ENCODE data around the gene CBFA2T2.
A peak's percentile ranks its signal among the peaks of the same experiment; 100 is the strongest.

CBFA2T2 gene

DNA sequence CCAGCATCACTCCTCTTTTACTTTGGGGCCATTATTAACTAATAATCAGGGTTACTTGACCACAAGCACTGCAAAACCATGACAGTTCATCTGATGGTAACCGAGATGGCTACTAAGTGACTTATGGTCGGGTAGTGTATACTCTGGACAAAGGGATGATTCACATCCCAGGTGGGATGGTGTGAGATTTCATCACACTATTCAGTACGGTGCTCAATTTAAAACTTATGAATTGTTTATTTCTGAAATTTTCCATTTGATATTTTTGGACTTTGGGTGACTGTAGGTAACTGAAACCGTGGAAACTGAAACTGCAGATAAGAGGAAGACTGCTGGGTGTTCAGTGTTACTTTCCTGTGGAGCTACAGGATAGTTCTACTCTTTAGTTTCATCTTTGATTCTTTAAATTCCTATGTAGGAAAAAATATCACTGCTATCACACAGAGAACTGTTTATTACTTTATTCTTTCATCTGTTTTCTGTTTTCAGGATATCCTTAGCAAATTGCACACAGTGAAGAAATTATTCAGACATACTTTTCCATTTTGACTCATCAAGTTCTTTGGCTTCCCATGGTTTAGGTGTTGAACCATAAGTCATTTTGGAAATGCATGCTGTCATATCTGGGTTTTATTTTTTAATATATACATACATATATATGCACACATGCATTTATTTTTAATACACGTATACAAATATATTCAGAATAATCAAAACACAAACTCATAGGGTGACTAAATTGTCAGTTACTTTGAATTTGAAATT is 113.1 kb downstream of the CBFA2T2 start:
- Histone ChIP-seq H3K27ac (ENCODE audit: insufficient read depth in 1 of 2, low read depth in 1 of 2, low read length in 2 of 2, poor library complexity in 1 of 2, severe bottlenecking in 2 of 2) (no peak overlapping the region), H3K36me3 (ENCODE audit: control insufficient read depth in 4 of 4, insufficient read depth in 4 of 4, low read length in 3 of 4) (peaks cover 0 to 9% (median 3%) of the 10 kb centered on the region in 4 experiments), H3K9me3 (ENCODE audit: control extremely low read depth in 1 of 5, control insufficient read depth in 4 of 5, insufficient read depth in 2 of 5, low read depth in 1 of 5, low read length in 4 of 5) (no peaks in the 10 kb centered on the region), H3K4me1 (ENCODE audit: control extremely low read depth in 1 of 4, control insufficient read depth in 4 of 4, insufficient read depth in 4 of 4, low read length in 3 of 4) (no peaks in the 10 kb centered on the region), H3K27me3 (replicated peaks in 2 of 5; ENCODE audit: control insufficient read depth in 4 of 5, insufficient read depth in 5 of 5, low read length in 4 of 5) (no peaks in the 10 kb centered on the region), H3K4me3 (ENCODE audit: control insufficient read depth in 1 of 7, extremely low read depth in 1 of 7, insufficient read depth in 4 of 7, low read depth in 2 of 7, low read length in 6 of 7) (no peak overlapping the region)
- ChIA-PET POLR2A (no interaction called here), CTCF (no interaction called here)
- WGBS (ENCODE audit: insufficient coverage) = 94% methylated on average over 3 of the region's 5 CpGs
- DNase-seq = no peak

DNA sequence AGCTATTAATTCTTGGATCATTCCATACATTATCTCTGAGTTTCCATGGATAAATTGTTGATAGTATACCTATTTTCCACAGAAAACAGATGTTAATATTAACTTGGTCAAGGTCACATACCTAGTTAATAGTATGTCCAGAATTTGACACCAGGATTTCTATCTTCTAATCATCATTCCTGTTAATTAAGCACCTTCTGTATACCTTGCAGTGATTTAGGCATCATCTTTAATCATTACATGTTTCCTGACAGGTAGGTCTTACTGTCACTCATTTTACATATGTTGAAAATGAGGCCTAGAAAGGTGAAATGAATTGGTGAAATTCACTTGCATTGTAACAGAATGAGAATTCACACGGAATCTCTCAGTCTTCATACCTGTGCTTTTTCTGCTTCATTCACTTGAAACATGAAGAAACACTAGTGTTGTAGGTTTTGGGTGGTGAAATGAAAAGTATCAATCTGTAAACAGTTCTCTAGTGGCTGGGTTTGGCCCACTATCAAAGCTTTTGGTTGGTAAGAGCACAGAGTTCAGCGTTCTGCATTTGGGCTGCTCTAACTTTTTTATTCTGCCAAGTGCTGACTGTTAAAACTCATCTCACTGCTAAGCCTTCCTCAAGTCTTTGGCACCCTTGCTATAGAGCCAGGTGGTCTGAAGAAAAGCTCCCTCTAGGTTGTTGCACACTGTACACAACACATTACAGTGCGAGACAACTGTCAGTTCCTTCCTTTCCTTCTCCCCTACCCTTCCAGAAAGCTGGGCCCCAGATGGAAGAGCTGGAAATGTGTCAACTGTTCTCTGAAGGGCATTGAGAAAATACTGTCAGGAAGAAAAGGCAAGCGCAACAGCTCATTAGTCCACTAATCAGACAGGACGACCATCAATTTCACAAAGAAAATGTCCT is 114.4 kb downstream of the CBFA2T2 start:
- WGBS (ENCODE audit: insufficient coverage) = 98% methylated on average over 5 of the region's 5 CpGs
- H3K27ac ChIP-seq (ENCODE audit: insufficient read depth in 1 of 2, low read depth in 1 of 2, low read length in 2 of 2, poor library complexity in 1 of 2, severe bottlenecking in 2 of 2) = no peak overlapping the region
- H3K36me3 ChIP-seq (ENCODE audit: control insufficient read depth in 4 of 4, insufficient read depth in 4 of 4, low read length in 3 of 4) = peaks cover 3 to 12% (median 5%) of the 10 kb centered on the region in 4 experiments
- H3K4me1 ChIP-seq (ENCODE audit: control extremely low read depth in 1 of 4, control insufficient read depth in 4 of 4, insufficient read depth in 4 of 4, low read length in 3 of 4) = no peaks in the 10 kb centered on the region
- no peak overlapping the region for H3K4me3 ChIP-seq (ENCODE audit: control insufficient read depth in 1 of 7, extremely low read depth in 1 of 7, insufficient read depth in 4 of 7, low read depth in 2 of 7, low read length in 6 of 7)
- no peak for DNase-seq
- no peaks in the 10 kb centered on the region for H3K27me3 ChIP-seq (replicated peaks in 2 of 5; ENCODE audit: control insufficient read depth in 4 of 5, insufficient read depth in 5 of 5, low read length in 4 of 5)
- ChIA-PET POLR2A (no interaction called here), CTCF (interaction anchor here (0.8 to 1.6 kb wide), 2 partner anchors 13 to 23 kb away, joined by 3 to 8 read pairs; no protein-coding TSS in a partner anchor)
- H3K9me3 ChIP-seq (ENCODE audit: control extremely low read depth in 1 of 5, control insufficient read depth in 4 of 5, insufficient read depth in 2 of 5, low read depth in 1 of 5, low read length in 4 of 5) = no peaks in the 10 kb centered on the region

- no peaks in the 10 kb centered on the region for H3K27me3 ChIP-seq (replicated peaks in 2 of 5; ENCODE audit: control insufficient read depth in 4 of 5, insufficient read depth in 5 of 5, low read length in 4 of 5)
- WGBS (ENCODE audit: insufficient coverage) = 100% methylated on average over 1 of the region's 1 CpG
- CTCF ChIA-PET = interaction anchor here (0.8 to 1.6 kb wide), 2 partner anchors 12 to 22 kb away, joined by 3 to 8 read pairs; no protein-coding TSS in a partner anchor
- POLR2A ChIA-PET = no interaction called here
- H3K27ac ChIP-seq (ENCODE audit: insufficient read depth in 1 of 2, low read depth in 1 of 2, low read length in 2 of 2, poor library complexity in 1 of 2, severe bottlenecking in 2 of 2) = no peak overlapping the region
- H3K4me3 ChIP-seq (ENCODE audit: control insufficient read depth in 1 of 7, extremely low read depth in 1 of 7, insufficient read depth in 4 of 7, low read depth in 2 of 7, low read length in 6 of 7) = no peak overlapping the region
- peaks cover 3 to 12% (median 6%) of the 10 kb centered on the region in 4 experiments for H3K36me3 ChIP-seq (ENCODE audit: control insufficient read depth in 4 of 4, insufficient read depth in 4 of 4, low read length in 3 of 4)
- H3K9me3 ChIP-seq (ENCODE audit: control extremely low read depth in 1 of 5, control insufficient read depth in 4 of 5, insufficient read depth in 2 of 5, low read depth in 1 of 5, low read length in 4 of 5) = no peaks in the 10 kb centered on the region
- no peaks in the 10 kb centered on the region for H3K4me1 ChIP-seq (ENCODE audit: control extremely low read depth in 1 of 4, control insufficient read depth in 4 of 4, insufficient read depth in 4 of 4, low read length in 3 of 4)
- DNase-seq = no peak
Measured at GRCh38 chr20:33604991-33605370, 115.1 kb downstream of the CBFA2T2 start.

DNA sequence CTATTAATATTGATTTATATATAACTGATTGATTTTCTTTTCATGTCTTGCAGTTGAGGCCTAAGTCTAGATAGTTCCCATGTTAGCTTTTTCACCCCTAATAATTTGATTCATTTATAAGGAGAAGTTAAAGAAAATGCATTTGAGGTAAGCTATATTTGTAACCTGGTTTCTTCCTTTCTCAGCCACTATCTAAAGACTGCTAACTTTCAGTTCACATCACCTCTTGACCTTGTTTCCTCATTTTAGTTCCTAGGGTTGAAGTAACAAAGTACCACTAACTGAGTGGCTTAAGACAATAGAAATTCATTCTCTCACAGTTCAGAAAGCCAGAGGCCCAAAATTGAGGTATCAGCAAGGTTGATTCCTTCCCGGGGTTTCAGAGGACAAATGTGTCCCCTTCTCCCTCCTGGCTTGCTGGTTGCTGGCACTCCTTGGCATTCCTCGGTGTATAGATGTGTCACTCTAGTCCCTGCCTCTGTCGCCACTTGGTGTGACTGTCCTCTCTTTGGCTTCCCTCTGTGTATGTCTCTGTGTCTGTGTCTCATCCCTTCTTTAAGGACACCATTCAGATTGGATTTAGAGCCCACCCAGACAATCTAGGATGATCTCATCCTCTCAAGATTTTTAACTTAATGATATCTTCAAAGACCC is 116.3 kb downstream of the CBFA2T2 start:
- H3K4me1 ChIP-seq (ENCODE audit: control extremely low read depth in 1 of 4, control insufficient read depth in 4 of 4, insufficient read depth in 4 of 4, low read length in 3 of 4) = no peaks in the 10 kb centered on the region
- DNase-seq = no peak
- CTCF ChIA-PET = no interaction called here
- 100% methylated on average over 3 of the region's 3 CpGs for WGBS (ENCODE audit: insufficient coverage)
- H3K36me3 ChIP-seq (ENCODE audit: control insufficient read depth in 4 of 4, insufficient read depth in 4 of 4, low read length in 3 of 4) = peaks cover 9 to 16% (median 10%) of the 10 kb centered on the region in 4 experiments
- no peaks in the 10 kb centered on the region for H3K9me3 ChIP-seq (ENCODE audit: control extremely low read depth in 1 of 5, control insufficient read depth in 4 of 5, insufficient read depth in 2 of 5, low read depth in 1 of 5, low read length in 4 of 5)
- no peaks in the 10 kb centered on the region for H3K27me3 ChIP-seq (replicated peaks in 2 of 5; ENCODE audit: control insufficient read depth in 4 of 5, insufficient read depth in 5 of 5, low read length in 4 of 5)
- no peak overlapping the region for H3K27ac ChIP-seq (ENCODE audit: insufficient read depth in 1 of 2, low read depth in 1 of 2, low read length in 2 of 2, poor library complexity in 1 of 2, severe bottlenecking in 2 of 2)
- H3K4me3 ChIP-seq (ENCODE audit: control insufficient read depth in 1 of 7, extremely low read depth in 1 of 7, insufficient read depth in 4 of 7, low read depth in 2 of 7, low read length in 6 of 7) = no peak overlapping the region
- POLR2A ChIA-PET = no interaction called here

- 100% methylated on average over 2 of the region's 2 CpGs for WGBS (ENCODE audit: insufficient coverage)
- H3K27me3 ChIP-seq (replicated peaks in 2 of 5; ENCODE audit: control insufficient read depth in 4 of 5, insufficient read depth in 5 of 5, low read length in 4 of 5) = no peaks in the 10 kb centered on the region
- peaks cover 14 to 34% (median 23%) of the 10 kb centered on the region in 4 experiments for H3K36me3 ChIP-seq (ENCODE audit: control insufficient read depth in 4 of 4, insufficient read depth in 4 of 4, low read length in 3 of 4)
- H3K9me3 ChIP-seq (ENCODE audit: control extremely low read depth in 1 of 5, control insufficient read depth in 4 of 5, insufficient read depth in 2 of 5, low read depth in 1 of 5, low read length in 4 of 5) = no peaks in the 10 kb centered on the region
- peak in 1 of 3 donors; percentile 13 for DNase-seq
- CTCF ChIA-PET = no interaction called here
- POLR2A ChIA-PET = no interaction called here
- H3K4me1 ChIP-seq (ENCODE audit: control extremely low read depth in 1 of 4, control insufficient read depth in 4 of 4, insufficient read depth in 4 of 4, low read length in 3 of 4) = no peaks in the 10 kb centered on the region
- no peak overlapping the region for H3K4me3 ChIP-seq (ENCODE audit: control insufficient read depth in 1 of 7, extremely low read depth in 1 of 7, insufficient read depth in 4 of 7, low read depth in 2 of 7, low read length in 6 of 7)
- H3K27ac ChIP-seq (ENCODE audit: insufficient read depth in 1 of 2, low read depth in 1 of 2, low read length in 2 of 2, poor library complexity in 1 of 2, severe bottlenecking in 2 of 2) = no peak overlapping the region
Measured at GRCh38 chr20:33609504-33609903, 119.6 kb downstream of the CBFA2T2 start.

GRCh38 chr20:33611106-33611505 is 121.2 kb downstream of the CBFA2T2 start:
- CTCF ChIA-PET = no interaction called here
- Histone ChIP-seq H3K27me3 (replicated peaks in 2 of 5; ENCODE audit: control insufficient read depth in 4 of 5, insufficient read depth in 5 of 5, low read length in 4 of 5) (no peaks in the 10 kb centered on the region), H3K27ac (ENCODE audit: insufficient read depth in 1 of 2, low read depth in 1 of 2, low read length in 2 of 2, poor library complexity in 1 of 2, severe bottlenecking in 2 of 2) (no peak overlapping the region), H3K4me1 (ENCODE audit: control extremely low read depth in 1 of 4, control insufficient read depth in 4 of 4, insufficient read depth in 4 of 4, low read length in 3 of 4) (no peaks in the 10 kb centered on the region), H3K36me3 (ENCODE audit: control insufficient read depth in 4 of 4, insufficient read depth in 4 of 4, low read length in 3 of 4) (peaks cover 14 to 46% (median 30%) of the 10 kb centered on the region in 4 experiments), H3K4me3 (ENCODE audit: control insufficient read depth in 1 of 7, extremely low read depth in 1 of 7, insufficient read depth in 4 of 7, low read depth in 2 of 7, low read length in 6 of 7) (no peak overlapping the region), H3K9me3 (ENCODE audit: control extremely low read depth in 1 of 5, control insufficient read depth in 4 of 5, insufficient read depth in 2 of 5, low read depth in 1 of 5, low read length in 4 of 5) (no peaks in the 10 kb centered on the region)
- 93% methylated on average over 5 of the region's 5 CpGs for WGBS (ENCODE audit: insufficient coverage)
- POLR2A ChIA-PET = no interaction called here
- no peak for DNase-seq
